Endothelial cell of umbilical vein (primary cell): ENCODE measurements around the gene GSTA2.

Experiments used
- EZH2 ChIP-seq: IDR thresholded peaks from 2 replicates; pipeline ENCODE4 v1.6.1; 2012; ENCODE audit warnings: borderline replicate concordance, low read depth, mild to moderate bottlenecking, moderate library complexity, low read length, inconsistent platforms; ENCODE audit not compliant: severe bottlenecking
- POLR2A ChIP-seq: IDR thresholded peaks from 2 replicates; pipeline ENCODE4 v1.6.1; 2012; ENCODE audit warnings: low read depth, mild to moderate bottlenecking, control low read depth, low read length
- POLR2AphosphoS5 ChIP-seq: IDR thresholded peaks from 2 replicates; pipeline ENCODE4 v1.6.1; 2012; ENCODE audit warnings: low read depth, mild to moderate bottlenecking, control low read depth, low read length, moderate library complexity; ENCODE audit not compliant: insufficient read depth
- TF ChIP-seq, protein P1 (sequence below), 2 donors: IDR thresholded peaks; 1 replicate in 1 of 2; 2 replicates in 1 of 2; pipeline ENCODE4 v1.5.1; 2011; ENCODE audit warnings: low read length in 2 of 2, mild to moderate bottlenecking in 2 of 2, moderate library complexity in 2 of 2, control low read depth in 1 of 2, inconsistent platforms in 1 of 2, low read depth in 1 of 2; ENCODE audit not compliant: insufficient read depth in 1 of 2; ENCODE audit errors: extremely low read depth in 1 of 2

DNA sequence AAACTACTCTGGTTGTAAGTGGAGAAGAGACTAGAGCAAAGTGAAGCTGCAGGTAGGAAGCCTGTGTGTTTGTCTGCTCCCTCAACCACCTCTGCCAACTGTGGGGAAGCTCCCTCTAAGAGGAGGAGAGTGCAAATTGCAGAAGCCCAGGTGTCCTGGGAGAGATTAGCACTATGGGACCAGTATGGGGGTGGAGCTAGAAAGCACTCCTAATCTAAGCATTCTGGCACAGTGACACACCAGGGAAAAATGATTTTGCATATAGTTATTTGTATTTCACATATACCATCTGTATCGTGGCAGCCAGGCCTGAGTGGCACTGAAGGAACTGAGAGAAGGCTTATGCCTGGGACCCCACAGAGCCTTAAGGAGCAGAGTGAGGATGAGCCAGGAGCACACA lies 27.6 kb upstream of the GSTA2 start:
- no peak for TF ChIP-seq EZH2
- TF ChIP-seq POLR2AphosphoS5: no peak
- TF ChIP-seq, protein P1, sequence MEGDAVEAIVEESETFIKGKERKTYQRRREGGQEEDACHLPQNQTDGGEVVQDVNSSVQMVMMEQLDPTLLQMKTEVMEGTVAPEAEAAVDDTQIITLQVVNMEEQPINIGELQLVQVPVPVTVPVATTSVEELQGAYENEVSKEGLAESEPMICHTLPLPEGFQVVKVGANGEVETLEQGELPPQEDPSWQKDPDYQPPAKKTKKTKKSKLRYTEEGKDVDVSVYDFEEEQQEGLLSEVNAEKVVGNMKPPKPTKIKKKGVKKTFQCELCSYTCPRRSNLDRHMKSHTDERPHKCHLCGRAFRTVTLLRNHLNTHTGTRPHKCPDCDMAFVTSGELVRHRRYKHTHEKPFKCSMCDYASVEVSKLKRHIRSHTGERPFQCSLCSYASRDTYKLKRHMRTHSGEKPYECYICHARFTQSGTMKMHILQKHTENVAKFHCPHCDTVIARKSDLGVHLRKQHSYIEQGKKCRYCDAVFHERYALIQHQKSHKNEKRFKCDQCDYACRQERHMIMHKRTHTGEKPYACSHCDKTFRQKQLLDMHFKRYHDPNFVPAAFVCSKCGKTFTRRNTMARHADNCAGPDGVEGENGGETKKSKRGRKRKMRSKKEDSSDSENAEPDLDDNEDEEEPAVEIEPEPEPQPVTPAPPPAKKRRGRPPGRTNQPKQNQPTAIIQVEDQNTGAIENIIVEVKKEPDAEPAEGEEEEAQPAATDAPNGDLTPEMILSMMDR (IDR thresholded peaks at IDR 0.05; ENCODE audit: extremely low read depth in 1 of 2, insufficient read depth in 1 of 2, low read depth in 1 of 2, low read length in 2 of 2): no peak
- TF ChIP-seq POLR2A: no peak
